SH-SY5Y (cell line): Measurements from ENCODE around the gene MAGOHB.

ENCODE experiments used
- GATA2 ChIP-seq: IDR thresholded peaks from 2 replicates; pipeline ENCODE4 v1.6.1; 2011; ENCODE audit warnings: mild to moderate bottlenecking, low read depth, low read length
- GATA3 ChIP-seq: IDR thresholded peaks from 2 replicates; pipeline ENCODE4 v1.6.1; 2011; ENCODE audit warnings: low read depth, mild to moderate bottlenecking, low read length, moderate library complexity

DNA sequence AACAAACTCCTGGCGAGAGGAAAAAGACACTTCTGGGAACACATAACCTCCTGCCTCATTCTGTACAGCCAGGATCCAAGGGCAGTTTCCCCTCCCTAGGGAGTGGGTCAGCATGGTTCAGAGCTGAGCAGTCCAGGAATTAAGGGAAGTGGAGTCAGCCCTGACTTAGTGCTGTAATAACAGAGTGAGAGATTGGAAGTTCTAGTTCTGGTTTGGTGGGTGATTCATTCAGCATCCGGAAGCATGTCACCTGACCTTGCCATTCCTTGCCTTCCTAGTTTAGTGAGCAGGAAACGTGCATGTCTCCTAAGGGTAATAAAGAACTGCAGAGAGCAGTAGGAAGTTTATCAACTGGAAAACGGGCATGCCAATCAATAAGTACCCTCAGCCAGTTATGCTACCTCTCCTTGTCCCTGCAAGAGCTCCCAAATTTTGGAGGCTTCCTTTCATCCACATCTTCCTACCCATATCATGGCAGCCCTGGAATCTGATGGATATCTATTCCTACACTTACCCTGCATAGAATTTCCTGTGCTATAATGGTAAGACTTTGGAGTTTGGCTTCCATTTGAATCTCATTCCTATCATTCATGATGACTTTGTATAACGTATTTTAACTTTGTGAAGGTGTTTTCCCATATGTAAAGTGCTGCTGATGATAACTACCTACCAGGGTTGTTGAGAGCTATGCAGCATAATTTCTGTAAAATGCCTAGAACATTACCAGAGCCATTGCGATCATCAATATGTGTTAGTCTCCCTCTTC is 28.5 kb upstream of the MAGOHB start:
- no peak for TF ChIP-seq GATA3
- no peak for TF ChIP-seq GATA2
